ENCODE results near the gene EIF4E2.

The EIF4E2 gene

DNA sequence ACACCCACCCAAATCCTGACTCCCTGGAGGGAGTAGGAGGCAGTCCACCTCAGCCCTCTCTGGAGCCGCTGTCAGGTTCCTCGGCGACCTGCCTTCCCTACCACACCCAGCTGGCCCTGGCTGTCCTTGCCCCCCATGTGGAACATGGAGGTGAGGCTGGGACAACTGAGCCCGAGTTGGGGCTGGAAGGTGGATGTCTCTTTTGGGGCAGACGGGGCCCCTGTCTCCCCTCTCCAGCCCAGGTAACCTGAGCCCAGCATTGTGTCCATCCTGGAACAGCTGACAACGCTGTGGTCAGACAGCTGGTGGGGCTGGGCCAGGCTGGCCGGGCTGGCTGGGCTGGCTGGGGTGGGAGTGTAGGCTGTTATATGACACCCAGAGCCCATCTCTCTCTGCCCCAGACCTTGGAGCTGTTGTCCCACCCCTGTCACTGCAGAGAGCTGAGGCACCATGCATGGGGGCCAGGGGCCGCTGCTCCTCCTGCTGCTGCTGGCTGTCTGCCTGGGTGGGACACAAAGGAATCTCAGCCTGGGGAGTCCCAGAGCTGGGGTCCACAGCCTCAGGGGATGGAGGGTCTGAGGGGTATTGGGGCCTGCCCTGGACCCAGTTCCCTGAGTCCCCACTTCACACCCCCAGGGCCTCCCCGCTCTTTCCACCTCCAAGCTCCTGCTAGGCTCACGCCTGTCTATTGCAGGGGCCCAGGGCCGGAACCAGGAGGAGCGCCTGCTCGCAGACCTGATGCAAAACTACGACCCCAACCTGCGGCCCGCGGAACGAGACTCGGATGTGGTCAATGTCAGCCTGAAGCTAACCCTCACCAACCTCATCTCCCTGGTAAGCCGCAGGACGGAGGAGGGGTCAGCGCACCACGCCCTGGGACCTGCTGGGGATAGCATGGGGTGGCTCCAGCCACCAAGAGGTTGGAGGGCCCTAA is 10.9 kb upstream of the EIF4E2 start, which contains the start of gene CHRNG:
Gene CHRNG (plus strand): TSS at position 395 of the 934 bp plus-strand sequence. CDS start 56 bp downstream, at position 451.
- DNase-seq: no peak

DNA sequence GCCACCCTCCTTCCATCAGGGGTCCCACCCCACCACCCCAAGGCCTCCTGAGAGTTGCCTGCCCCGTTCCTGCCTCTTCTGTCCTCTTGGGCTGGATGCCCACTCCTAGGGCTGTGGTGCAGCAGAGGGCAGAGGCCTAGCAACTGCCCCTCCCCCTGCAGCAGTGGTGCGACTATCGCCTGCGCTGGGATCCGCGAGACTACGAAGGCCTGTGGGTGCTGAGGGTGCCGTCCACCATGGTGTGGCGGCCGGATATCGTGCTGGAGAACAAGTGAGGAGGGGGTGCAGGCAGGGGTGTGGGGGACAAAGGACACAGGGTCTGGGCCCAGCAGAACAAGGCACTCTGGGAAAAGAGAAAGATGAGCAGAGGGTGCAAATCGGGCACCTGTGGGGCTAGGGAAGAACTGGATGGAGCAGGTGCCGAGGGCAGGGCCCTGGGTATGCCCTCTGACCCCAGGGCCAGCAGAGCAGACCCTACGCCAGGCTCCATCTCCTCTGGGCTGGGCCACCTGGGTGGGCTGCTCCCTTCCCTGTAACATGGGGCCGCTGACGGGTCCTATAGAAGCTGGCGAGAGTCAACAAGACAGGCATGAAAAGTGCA is 9.9 kb upstream of the EIF4E2 start:
- DNase-seq: no peak

- no peak for DNase-seq
These were observed 9.1 kb upstream of the EIF4E2 start for GRCh38 chr2:232541195-232541960.

GRCh38 chr2:232541961-232542714 is 8.4 kb upstream of the EIF4E2 start:
- no peak for DNase-seq

- no peak for DNase-seq
These were observed 7.6 kb upstream of the EIF4E2 start for GRCh38 chr2:232542715-232543467.

DNA sequence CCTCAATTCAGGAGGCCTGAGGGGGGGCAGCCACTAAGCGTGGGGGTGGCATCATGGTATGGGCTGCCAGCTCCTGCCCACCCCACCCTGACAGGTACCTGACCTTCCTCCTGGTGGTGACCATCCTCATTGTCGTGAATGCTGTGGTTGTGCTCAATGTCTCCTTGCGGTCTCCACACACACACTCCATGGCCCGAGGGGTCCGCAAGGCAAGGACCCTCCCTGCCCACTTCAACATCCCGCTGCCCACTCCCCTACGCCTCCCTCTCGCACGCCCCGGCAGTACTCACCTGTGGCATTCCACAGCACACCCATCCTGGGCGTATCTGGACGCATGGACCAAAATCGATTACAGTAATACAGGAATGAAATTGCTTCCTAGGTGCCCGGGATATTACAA is 7.0 kb upstream of the EIF4E2 start:
- DNase-seq: no peak

- DNase-seq: no peak
These were observed 6.4 kb upstream of the EIF4E2 start for GRCh38 chr2:232543928-232544631.

- no peak for DNase-seq
These were observed 5.8 kb upstream of the EIF4E2 start for GRCh38 chr2:232544674-232545073.

- no peak for DNase-seq
These were observed 4.7 kb upstream of the EIF4E2 start for GRCh38 chr2:232545511-232546375.

- no peak for DNase-seq
These were observed 2.5 kb upstream of the EIF4E2 start for GRCh38 chr2:232547991-232548390.

DNA sequence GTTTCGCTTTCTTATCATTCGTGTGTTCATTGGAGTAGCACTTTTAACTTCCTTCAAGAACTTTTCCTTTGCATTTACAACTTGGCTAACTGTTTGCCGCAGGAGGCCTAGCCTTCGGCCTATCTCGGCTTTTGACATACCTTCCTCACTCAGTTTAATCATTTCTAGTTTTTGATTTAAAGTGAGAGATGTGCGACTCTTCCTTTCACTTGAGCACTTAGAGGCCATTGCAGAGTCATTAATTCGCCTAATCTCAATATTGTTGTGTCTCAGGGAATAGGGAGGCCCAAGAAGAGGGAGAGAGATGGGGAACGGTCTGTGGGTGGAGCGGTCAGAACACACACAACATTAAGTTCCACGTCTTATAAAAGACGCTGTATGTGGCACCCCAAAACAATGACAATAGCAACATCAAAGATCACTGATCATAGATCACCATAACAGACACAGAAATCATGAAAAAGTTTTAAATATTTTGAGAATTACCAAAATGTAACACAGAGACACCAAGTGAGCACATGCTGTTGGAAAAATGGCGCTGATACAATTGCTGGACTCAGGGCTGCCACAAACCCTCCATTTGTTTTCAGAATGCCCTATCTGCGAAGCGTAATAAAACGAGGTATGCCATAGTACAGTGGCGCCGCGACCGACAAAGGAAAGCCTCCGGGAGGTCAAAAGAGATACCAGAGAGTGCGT is 685 bp upstream of the EIF4E2 start:
- no peak for DNase-seq

DNA sequence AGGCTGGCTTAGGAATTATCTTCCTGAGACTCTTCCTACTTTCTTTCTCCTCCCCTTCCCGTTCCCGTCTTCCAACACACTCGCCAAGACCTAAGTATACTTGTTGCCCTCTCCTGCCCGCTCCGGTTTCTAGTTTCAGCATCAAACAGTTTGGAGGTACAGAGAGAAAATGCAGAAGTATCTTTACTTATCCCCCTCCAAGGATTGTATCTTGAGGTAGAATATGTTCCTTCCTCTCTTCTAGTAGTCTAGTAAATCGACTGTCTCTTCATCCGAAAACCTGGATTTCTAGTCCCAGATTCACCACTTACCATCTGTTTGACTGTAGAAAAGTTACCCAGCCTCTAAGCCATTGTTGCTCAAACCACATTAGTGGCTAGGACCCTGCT is 755 bp downstream of the EIF4E2 start:
- no peak for DNase-seq

DNA sequence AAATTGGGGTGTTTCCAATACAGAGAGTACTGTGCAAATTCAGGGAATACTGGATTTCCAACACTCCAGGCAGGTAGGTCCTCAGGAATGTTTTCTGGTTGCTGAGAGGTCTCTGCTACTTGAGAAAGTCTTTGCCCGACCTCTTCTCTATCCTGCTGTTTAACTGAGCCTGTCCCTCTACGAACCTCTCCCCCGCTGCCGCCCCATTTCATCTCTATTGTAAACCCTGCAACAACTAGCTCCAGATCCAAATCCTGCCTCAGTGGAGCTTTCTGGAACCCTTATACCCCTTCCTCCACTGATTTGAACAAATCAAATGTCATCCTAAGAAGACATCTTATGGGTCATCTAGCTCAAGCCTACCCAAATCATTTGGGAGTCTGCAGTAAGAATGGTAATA is 1.3 kb downstream of the EIF4E2 start:
- DNase-seq: no peak

DNA sequence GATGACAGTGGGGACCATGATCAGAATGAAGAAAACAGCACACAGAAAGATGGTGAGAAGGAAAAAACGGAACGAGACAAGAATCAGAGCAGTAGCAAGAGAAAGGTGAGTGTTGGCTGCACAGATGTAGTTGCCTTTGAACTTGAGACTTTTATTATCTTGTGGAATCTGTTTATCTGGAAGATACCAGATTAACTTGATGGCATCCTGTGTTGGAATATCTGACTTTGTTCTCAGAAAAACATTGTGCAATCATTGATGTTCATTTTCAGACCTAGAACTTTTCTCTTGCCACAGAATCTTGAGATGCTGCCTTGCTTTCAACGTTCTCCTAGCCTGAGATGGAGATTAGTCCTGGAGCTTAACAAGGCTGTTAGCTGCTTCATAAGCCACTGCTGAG is 5.9 kb downstream of the EIF4E2 start:
- DNase-seq: no peak

GRCh38 chr2:232562515-232563151 is 12.1 kb downstream of the EIF4E2 start:
- no peak for DNase-seq

- DNase-seq: no peak
These were observed 13.1 kb downstream of the EIF4E2 start for GRCh38 chr2:232563580-232563979.

DNA sequence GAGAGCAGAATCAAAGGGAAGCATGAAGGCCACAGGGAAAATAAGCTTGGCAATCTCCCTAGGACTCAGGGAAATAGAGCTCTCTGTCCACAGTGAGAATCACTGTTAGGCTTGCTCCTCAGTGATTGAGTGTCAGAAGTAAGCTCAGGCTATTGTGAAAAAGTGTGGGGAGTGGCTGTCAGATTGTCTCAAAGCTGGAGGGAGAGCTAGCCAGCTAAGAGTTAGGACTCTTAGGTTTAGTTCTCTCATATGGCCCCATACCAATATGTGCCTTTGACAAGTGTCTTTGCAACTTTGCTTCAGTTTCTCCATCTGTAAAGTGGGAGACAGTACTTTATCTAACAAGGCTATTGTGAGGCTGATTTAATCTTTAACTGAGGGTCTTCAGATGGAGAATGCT is 17.2 kb downstream of the EIF4E2 start:
- DNase-seq: no peak

DNA sequence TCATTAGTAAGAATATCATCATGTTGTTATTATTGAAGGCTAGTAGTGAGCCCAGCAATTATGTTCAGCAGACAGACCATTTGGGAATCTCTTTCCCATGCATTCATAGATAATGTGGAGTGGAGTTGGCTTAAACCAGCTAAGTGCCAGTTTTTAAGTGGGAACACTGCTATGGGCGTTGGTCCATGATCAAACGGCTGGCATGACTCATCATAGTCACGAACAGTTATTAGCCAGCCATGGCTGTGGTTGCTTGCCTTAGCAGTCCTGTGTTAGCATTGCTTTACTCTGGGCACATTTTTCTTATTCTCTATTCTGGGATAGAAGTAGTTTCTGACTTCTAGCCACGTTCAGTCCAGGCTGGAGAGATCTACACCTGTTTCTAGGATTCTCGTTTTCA is 17.7 kb downstream of the EIF4E2 start:
- DNase-seq: no peak

GRCh38 chr2:232569541-232569940 is 19.1 kb downstream of the EIF4E2 start:
- no peak for DNase-seq

Measured in CD4-positive, alpha-beta T cell treated with Interleukin-4 for 4 hours (primary cell).